Type B pancreatic cell (in vitro differentiated cells): Measurements from ENCODE around the gene ENO4. TPM values are rescaled to one million over a fixed set of nuclear protein-coding genes. Genes with fewer than 3 reads are reported as not detected.

Experiments
- DNase-seq: peaks from one replicate; pipeline ENCODE4 v3.0.0; 2021; ENCODE audit warnings: mixed read lengths; ENCODE audit not compliant: unreplicated experiment; ENCODE audit errors: extremely low spot score
- H3K27ac Mint-ChIP-seq: 2 replicates; pipeline ENCODE4 v1.8.0; 2021; ENCODE audit warnings: mild to moderate bottlenecking, mixed read lengths
- H3K27me3 Mint-ChIP-seq: 2 replicates; pipeline ENCODE4 v1.8.0; 2021; ENCODE audit warnings: mixed read lengths
- H3K36me3 Mint-ChIP-seq: 2 replicates; pipeline ENCODE4 v1.8.0; 2021; ENCODE audit warnings: mixed read lengths
- H3K4me1 Mint-ChIP-seq: one replicate; pipeline ENCODE4 v1.8.0; 2021; ENCODE audit warnings: mixed read lengths; ENCODE audit not compliant: unreplicated experiment
- H3K4me3 Mint-ChIP-seq: 2 replicates; pipeline ENCODE4 v1.8.0; 2021; ENCODE audit warnings: mild to moderate bottlenecking, mixed read lengths
- H3K9me3 Mint-ChIP-seq: 2 replicates; pipeline ENCODE4 v1.8.0; 2021; ENCODE audit warnings: mixed read lengths
- total RNA-seq: library from RNA; stranded (reverse); gene quantifications from 2 replicates; pipeline ENCODE4 v1.2.1, GENCODE V29; 2021; ENCODE audit warnings: low replicate concordance
- TF ChIP-seq, protein P1 (sequence below): fragments of 200-600 bp; sonication (generic); conservative IDR thresholded peaks from 2 replicates; pipeline ENCODE4 v1.5.0; 2021; ENCODE audit warnings: antibody characterized with exemption, mild to moderate bottlenecking

Gene ENO4
- total RNA-seq, 1 donor from 2014 or later: 4.4 TPM

DNA sequence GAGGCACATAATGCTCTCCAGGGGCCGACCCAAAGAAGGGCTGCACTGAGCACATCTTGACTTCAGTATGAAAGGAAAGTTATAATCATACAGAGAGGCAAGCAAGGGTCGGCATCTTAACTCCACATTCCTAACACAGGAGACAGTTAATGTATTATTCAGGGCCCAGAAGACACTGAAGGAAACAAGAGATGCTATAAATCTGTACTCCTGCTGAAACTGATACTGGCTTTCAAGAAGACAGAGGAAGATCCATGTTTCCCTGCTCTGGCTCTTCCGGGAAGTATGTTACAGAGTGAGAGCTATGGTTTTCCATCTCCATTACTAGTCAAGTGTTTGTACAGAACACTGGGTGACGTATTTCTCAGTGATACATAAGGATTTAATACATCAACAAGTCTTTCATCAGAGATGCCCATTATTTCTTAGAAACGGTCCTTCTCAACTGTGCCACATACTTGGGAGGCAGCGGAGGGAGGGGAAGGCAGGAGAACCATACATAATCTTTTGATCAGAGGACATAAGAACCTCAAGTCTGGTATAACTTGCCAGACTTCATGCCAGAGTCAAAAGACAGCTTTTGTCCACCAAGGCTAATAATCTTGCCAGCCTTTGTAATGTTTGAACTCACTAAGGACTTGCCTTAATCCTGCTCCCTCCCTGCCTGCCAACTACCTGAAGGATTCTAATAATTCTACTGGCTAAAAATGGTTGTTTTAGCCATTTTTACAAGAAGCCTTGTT is 58.1 kb downstream of the ENO4 start:
- H3K4me1 Mint-ChIP-seq: peaks cover 16% of the 10 kb centered on the region
- DNase-seq: no peak
- H3K27ac Mint-ChIP-seq: no peak overlapping the region
- H3K4me3 Mint-ChIP-seq: no peak overlapping the region
- peaks cover 4% of the 10 kb centered on the region for H3K36me3 Mint-ChIP-seq
- no peaks in the 10 kb centered on the region for H3K27me3 Mint-ChIP-seq
- H3K9me3 Mint-ChIP-seq: no peaks in the 10 kb centered on the region
- TF ChIP-seq, protein P1, sequence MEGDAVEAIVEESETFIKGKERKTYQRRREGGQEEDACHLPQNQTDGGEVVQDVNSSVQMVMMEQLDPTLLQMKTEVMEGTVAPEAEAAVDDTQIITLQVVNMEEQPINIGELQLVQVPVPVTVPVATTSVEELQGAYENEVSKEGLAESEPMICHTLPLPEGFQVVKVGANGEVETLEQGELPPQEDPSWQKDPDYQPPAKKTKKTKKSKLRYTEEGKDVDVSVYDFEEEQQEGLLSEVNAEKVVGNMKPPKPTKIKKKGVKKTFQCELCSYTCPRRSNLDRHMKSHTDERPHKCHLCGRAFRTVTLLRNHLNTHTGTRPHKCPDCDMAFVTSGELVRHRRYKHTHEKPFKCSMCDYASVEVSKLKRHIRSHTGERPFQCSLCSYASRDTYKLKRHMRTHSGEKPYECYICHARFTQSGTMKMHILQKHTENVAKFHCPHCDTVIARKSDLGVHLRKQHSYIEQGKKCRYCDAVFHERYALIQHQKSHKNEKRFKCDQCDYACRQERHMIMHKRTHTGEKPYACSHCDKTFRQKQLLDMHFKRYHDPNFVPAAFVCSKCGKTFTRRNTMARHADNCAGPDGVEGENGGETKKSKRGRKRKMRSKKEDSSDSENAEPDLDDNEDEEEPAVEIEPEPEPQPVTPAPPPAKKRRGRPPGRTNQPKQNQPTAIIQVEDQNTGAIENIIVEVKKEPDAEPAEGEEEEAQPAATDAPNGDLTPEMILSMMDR: no peak

DNA sequence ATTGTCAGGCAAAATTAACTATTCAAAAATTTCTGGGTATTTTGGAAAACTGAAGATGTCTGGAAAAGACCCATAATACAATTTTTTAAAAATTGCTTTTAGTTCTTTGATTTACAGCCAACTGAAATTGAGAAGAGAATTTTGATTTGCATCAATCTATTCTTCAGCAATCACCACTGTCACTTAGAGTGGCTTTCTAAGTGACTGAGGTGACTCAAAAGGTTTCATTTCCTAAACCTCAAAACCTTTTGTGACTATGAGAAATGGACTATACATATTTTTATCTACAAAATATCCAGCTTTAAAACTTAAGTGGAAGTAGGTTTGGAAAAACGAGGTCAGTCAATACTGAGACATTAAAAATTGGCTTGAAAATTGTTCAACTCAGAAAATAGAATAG is 60.0 kb downstream of the ENO4 start:
- TF ChIP-seq, protein P1: no peak
- Mint-ChIP-seq H3K27me3 (no peaks in the 10 kb centered on the region), H3K4me1 (peaks cover 16% of the 10 kb centered on the region), H3K36me3 (peaks cover 5% of the 10 kb centered on the region), H3K27ac (no peak overlapping the region), H3K4me3 (no peak overlapping the region), H3K9me3 (no peaks in the 10 kb centered on the region)
- no peak for DNase-seq

DNA sequence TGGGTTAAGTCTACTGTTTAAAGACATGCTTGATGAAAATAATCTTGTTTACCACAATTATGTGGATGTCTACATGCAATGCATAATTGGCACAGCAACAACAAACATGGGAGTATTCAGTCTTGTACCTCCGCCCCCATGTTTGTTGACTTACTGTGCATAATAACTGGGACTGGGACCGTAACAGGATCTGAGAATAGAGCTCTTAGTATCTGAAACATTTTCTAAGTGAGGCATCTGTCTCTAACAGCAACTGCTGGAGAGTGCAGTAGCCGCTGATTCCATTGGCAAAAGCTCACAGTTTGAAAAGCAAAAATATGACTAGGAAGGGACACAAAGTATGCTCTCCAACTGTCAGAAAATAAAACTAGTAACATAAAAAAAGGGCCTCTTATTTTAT is 61.6 kb downstream of the ENO4 start:
- TF ChIP-seq, protein P1: no peak
- Mint-ChIP-seq H3K36me3 (peaks cover 13% of the 10 kb centered on the region), H3K9me3 (no peaks in the 10 kb centered on the region), H3K4me3 (no peak overlapping the region), H3K27ac (no peak overlapping the region), H3K4me1 (peaks cover 16% of the 10 kb centered on the region), H3K27me3 (no peaks in the 10 kb centered on the region)
- DNase-seq: no peak

DNA sequence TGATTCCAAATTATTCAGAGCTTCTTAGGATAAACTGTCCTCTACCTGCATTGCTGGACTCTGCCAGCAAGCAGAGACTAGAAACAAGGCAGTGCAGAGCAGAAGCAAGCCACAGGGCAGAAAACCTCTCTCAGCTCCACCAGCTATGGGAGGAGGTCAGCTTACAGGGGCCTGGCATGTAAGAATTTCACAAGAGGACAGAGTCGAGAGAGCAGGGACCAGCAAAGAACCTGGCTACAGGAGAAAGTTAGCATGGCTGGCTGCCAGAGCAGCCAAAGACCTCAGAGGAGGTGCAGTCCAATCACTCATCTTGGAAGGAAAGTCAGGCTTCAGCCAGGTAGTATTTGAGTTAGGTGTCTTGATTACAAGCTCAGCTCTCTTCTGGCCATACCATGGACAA is 62.9 kb downstream of the ENO4 start:
- H3K4me3 Mint-ChIP-seq: no peak overlapping the region
- H3K9me3 Mint-ChIP-seq: no peaks in the 10 kb centered on the region
- H3K36me3 Mint-ChIP-seq: peaks cover 13% of the 10 kb centered on the region
- H3K4me1 Mint-ChIP-seq: peaks cover 13% of the 10 kb centered on the region
- TF ChIP-seq, protein P1: no peak
- H3K27ac Mint-ChIP-seq: no peak overlapping the region
- no peaks in the 10 kb centered on the region for H3K27me3 Mint-ChIP-seq
- no peak for DNase-seq

DNA sequence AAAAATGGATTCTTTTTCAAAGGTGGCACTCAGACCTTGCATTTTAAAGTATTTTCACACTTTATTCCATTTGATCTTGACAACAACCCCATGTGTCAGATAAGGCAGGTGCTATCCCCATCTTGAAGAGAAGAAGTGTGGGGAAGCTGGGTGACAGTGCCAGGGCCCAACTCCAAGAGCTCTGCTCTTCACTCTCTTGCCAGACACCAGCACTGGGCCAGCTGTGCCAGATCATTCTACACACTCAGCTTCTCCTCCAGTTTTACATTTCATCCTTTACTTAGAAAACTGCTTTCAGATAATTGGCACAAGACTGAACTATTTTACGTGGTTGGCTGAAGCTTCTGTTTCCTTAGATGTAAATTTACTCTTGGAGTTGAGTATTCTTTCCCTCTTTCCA is 64.4 kb downstream of the ENO4 start:
- H3K36me3 Mint-ChIP-seq: peaks cover 16% of the 10 kb centered on the region
- H3K27me3 Mint-ChIP-seq: no peaks in the 10 kb centered on the region
- peaks cover 7% of the 10 kb centered on the region for H3K4me1 Mint-ChIP-seq
- H3K27ac Mint-ChIP-seq: no peak overlapping the region
- no peaks in the 10 kb centered on the region for H3K9me3 Mint-ChIP-seq
- TF ChIP-seq, protein P1: no peak
- no peak overlapping the region for H3K4me3 Mint-ChIP-seq
- no peak for DNase-seq

DNA sequence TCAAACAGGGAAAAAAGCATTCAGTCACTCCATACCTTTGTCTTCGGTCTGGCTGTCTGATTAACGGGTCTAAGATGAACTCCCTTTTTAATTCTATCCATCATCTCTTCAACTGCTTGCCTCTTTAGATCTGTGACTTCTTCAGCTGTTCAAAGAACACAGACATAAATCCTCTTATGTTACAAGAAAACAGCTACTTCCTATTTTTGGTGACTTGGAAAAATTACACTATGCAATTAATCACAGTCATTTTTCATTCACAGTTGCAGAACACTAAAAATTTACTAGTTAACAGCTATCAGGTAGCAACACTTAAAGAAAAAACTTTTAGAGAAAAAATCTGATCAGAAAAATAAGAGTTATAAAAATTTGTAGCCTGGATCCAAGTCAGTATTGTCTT is 66.0 kb downstream of the ENO4 start:
- Mint-ChIP-seq H3K27ac (no peak overlapping the region), H3K9me3 (no peaks in the 10 kb centered on the region), H3K4me3 (no peak overlapping the region), H3K27me3 (no peaks in the 10 kb centered on the region), H3K4me1 (peaks cover 7% of the 10 kb centered on the region), H3K36me3 (peaks cover 13% of the 10 kb centered on the region)
- TF ChIP-seq, protein P1: no peak
- no peak for DNase-seq
